ENCODE measurements around the gene CGREF1.
"Not testable (repeated sequence)": the region's sequence is repeated elsewhere in the genome, so short reads cannot be mapped to it uniquely, and the experiment has no call there.

The CGREF1 gene

GRCh38 chr2:27111392-27112078, 7.4 kb downstream of the CGREF1 start:
- in situ Hi-C loops (cut with HindIII; ENCODE audit: low sequenced_read_pairs): not testable (repeated sequence)

- in situ Hi-C loops (cut with HindIII; ENCODE audit: low sequenced_read_pairs): not testable (repeated sequence)
These were observed 8.2 kb downstream of the CGREF1 start for GRCh38 chr2:27110603-27111352.

GRCh38 chr2:27109083-27109482, 9.8 kb downstream of the CGREF1 start:
- in situ Hi-C loops (cut with HindIII; ENCODE audit: low sequenced_read_pairs): no loop called here

- in situ Hi-C loops (cut with HindIII; ENCODE audit: low sequenced_read_pairs): no loop called here
These were observed 10.7 kb downstream of the CGREF1 start for GRCh38 chr2:27108221-27108620.

GRCh38 chr2:27105981-27106380, 12.9 kb downstream of the CGREF1 start:
- in situ Hi-C loops (cut with HindIII; ENCODE audit: low sequenced_read_pairs): no loop called here

GRCh38 chr2:27102329-27102728, 16.6 kb downstream of the CGREF1 start:
- in situ Hi-C loops (cut with HindIII; ENCODE audit: low sequenced_read_pairs): no loop called here

GRCh38 chr2:27100036-27100435, 18.9 kb downstream of the CGREF1 start:
- in situ Hi-C loops (cut with HindIII; ENCODE audit: low sequenced_read_pairs): no loop called here

GRCh38 chr2:27099334-27099955, 19.5 kb downstream of the CGREF1 start:
- in situ Hi-C loops (cut with HindIII; ENCODE audit: low sequenced_read_pairs): no loop called here

- in situ Hi-C loops (cut with HindIII; ENCODE audit: low sequenced_read_pairs): no loop called here
These were observed 21.6 kb downstream of the CGREF1 start for GRCh38 chr2:27097341-27097740.

GRCh38 chr2:27096748-27097297, 22.1 kb downstream of the CGREF1 start:
- in situ Hi-C loops (cut with HindIII; ENCODE audit: low sequenced_read_pairs): no loop called here

- in situ Hi-C loops (cut with HindIII; ENCODE audit: low sequenced_read_pairs): no loop called here
These were observed 22.9 kb downstream of the CGREF1 start for GRCh38 chr2:27095745-27096651.

- in situ Hi-C loops (cut with HindIII; ENCODE audit: low sequenced_read_pairs): no loop called here
These were observed 23.5 kb downstream of the CGREF1 start for GRCh38 chr2:27095427-27095744.

- in situ Hi-C loops (cut with HindIII; ENCODE audit: low sequenced_read_pairs): no loop called here
These were observed 24.5 kb downstream of the CGREF1 start for GRCh38 chr2:27094353-27094984.

- in situ Hi-C loops (cut with HindIII; ENCODE audit: low sequenced_read_pairs): no loop called here
These were observed 25.2 kb downstream of the CGREF1 start for GRCh38 chr2:27093430-27094352.

GRCh38 chr2:27092696-27093429, 26.1 kb downstream of the CGREF1 start:
- in situ Hi-C loops (cut with HindIII; ENCODE audit: low sequenced_read_pairs): no loop called here

- in situ Hi-C loops (cut with HindIII; ENCODE audit: low sequenced_read_pairs): no loop called here
These were observed 26.9 kb downstream of the CGREF1 start for GRCh38 chr2:27091746-27092695.

GRCh38 chr2:27089111-27089954, 29.6 kb downstream of the CGREF1 start:
- in situ Hi-C loops (cut with HindIII; ENCODE audit: low sequenced_read_pairs): no loop called here
